ENCODE measurements around the gene RERE.
A peak's percentile ranks its signal among the peaks of the same experiment; 100 is the strongest.

Gene RERE

DNA sequence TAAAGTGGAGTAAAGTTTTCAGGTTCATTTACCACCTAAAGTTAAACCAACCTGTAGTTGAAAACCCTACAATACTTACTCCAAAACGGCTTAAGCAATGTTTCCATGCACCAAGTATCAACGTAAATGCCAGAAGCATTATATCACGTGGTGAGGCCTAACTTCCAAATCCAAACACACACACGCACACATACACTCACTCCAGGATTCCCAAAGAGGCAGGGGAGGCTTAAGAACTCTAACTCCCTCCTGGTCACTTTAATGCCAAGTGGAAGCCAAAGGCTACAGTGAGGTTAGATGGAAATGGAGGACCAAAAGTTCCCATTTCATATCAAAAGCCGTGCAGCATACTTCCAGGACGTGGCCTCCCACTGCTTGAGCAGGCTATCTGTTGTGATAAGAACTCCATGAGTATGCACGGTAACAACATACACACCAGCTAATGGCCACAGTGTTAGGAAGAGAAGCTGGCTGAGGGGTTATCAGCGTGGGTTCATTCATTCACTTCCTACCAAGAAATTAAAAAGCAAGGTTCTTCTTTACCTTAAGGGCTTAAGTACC, 275.4 kb downstream of the RERE start:
- ChIA-PET CTCF (no interaction called here), POLR2A (no interaction called here)
- H3K4me3 ChIP-seq (ENCODE audit: low read depth, low read length) = no peak overlapping the region
- H3K36me3 ChIP-seq (ENCODE audit: control insufficient read depth in 2 of 2, insufficient read depth in 1 of 2, low read length in 2 of 2) = peaks cover 0 to 13% of the 10 kb centered on the region in 2 experiments; a peak in 2 of 3 replicates
- H3K9me3 ChIP-seq (ENCODE audit: control insufficient read depth, insufficient read depth, low read depth, low read length) = no peaks in the 10 kb centered on the region
- TF ChIP-seq, protein P1, sequence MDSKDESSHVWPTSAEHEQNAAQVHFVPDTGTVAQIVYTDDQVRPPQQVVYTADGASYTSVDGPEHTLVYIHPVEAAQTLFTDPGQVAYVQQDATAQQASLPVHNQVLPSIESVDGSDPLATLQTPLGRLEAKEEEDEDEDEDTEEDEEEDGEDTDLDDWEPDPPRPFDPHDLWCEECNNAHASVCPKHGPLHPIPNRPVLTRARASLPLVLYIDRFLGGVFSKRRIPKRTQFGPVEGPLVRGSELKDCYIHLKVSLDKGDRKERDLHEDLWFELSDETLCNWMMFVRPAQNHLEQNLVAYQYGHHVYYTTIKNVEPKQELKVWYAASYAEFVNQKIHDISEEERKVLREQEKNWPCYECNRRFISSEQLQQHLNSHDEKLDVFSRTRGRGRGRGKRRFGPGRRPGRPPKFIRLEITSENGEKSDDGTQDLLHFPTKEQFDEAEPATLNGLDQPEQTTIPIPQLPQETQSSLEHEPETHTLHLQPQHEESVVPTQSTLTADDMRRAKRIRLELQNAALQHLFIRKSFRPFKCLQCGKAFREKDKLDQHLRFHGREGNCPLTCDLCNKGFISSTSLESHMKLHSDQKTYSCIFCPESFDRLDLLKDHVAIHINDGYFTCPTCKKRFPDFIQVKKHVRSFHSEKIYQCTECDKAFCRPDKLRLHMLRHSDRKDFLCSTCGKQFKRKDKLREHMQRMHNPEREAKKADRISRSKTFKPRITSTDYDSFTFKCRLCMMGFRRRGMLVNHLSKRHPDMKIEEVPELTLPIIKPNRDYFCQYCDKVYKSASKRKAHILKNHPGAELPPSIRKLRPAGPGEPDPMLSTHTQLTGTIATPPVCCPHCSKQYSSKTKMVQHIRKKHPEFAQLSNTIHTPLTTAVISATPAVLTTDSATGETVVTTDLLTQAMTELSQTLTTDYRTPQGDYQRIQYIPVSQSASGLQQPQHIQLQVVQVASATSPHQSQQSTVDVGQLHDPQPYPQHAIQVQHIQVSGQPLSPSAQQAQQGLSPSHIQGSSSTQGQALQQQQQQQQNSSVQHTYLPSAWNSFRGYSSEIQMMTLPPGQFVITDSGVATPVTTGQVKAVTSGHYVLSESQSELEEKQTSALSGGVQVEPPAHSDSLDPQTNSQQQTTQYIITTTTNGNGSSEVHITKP (tag by site-specific recombination; IDR thresholded peaks at IDR 0.05) = no peak
- TF ChIP-seq IKZF3 (tag by site-specific recombination; IDR thresholded peaks at IDR 0.05) (0 out of 2 replicates have a peak, but pooled peaks have one; percentile 15), YY2 (tag by site-specific recombination; IDR thresholded peaks at IDR 0.05) (no peak), ZNF600 (tag by site-specific recombination; IDR thresholded peaks at IDR 0.05) (peak; percentile 62), WT1 (tag by site-specific recombination; IDR thresholded peaks at IDR 0.05) (0 out of 2 replicates have a peak, but pooled peaks have one; percentile 18), ZBTB20 (tag by site-specific recombination; IDR thresholded peaks at IDR 0.05) (no peak), TRIM28 (IDR thresholded peaks at IDR 0.05; ENCODE audit: borderline replicate concordance, low read length) (0 out of 2 replicates have a peak, but pooled peaks have one; percentile 33)
- TF ChIP-seq, protein P2, sequence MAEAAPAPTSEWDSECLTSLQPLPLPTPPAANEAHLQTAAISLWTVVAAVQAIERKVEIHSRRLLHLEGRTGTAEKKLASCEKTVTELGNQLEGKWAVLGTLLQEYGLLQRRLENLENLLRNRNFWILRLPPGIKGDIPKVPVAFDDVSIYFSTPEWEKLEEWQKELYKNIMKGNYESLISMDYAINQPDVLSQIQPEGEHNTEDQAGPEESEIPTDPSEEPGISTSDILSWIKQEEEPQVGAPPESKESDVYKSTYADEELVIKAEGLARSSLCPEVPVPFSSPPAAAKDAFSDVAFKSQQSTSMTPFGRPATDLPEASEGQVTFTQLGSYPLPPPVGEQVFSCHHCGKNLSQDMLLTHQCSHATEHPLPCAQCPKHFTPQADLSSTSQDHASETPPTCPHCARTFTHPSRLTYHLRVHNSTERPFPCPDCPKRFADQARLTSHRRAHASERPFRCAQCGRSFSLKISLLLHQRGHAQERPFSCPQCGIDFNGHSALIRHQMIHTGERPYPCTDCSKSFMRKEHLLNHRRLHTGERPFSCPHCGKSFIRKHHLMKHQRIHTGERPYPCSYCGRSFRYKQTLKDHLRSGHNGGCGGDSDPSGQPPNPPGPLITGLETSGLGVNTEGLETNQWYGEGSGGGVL (tag by site-specific recombination; IDR thresholded peaks at IDR 0.05) = peak; percentile 48
- H3K4me1 ChIP-seq (ENCODE audit: control insufficient read depth, insufficient read depth, low read length) = no peaks in the 10 kb centered on the region; the same call in 1 of the 2 replicates
- no peak overlapping the region for H3K27ac ChIP-seq (ENCODE audit: extremely low read depth, low read depth, low read length)

DNA sequence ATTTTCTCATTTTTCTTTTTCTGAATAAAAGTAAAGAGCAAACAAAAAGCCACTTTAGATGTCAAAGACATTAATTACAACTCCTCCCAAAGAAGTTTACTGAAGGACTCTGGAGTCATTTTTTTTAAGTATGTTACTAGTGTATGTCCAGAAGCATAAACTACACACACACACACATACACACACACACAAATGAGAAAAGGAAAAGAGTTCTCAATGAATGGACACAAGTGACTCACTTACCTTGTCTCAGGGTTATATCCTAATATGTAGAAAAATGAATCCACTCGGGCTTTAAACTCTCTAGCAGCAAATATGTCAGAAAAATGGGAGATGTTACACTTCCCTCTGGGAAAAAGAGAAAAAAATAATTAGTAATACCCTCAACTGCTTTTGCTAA, 276.5 kb downstream of the RERE start:
- Histone ChIP-seq H3K36me3 (ENCODE audit: control insufficient read depth in 2 of 2, insufficient read depth in 1 of 2, low read length in 2 of 2) (peaks cover 0 to 13% of the 10 kb centered on the region in 2 experiments; a peak in 2 of 3 replicates), H3K9me3 (ENCODE audit: control insufficient read depth, insufficient read depth, low read depth, low read length) (no peaks in the 10 kb centered on the region), H3K4me1 (ENCODE audit: control insufficient read depth, insufficient read depth, low read length) (no peaks in the 10 kb centered on the region; the same call in 1 of the 2 replicates), H3K27ac (ENCODE audit: extremely low read depth, low read depth, low read length) (no peak overlapping the region), H3K4me3 (ENCODE audit: low read depth, low read length) (no peak overlapping the region)
- CTCF ChIA-PET = no interaction called here
- POLR2A ChIA-PET = no interaction called here
- TF ChIP-seq, protein P3, sequence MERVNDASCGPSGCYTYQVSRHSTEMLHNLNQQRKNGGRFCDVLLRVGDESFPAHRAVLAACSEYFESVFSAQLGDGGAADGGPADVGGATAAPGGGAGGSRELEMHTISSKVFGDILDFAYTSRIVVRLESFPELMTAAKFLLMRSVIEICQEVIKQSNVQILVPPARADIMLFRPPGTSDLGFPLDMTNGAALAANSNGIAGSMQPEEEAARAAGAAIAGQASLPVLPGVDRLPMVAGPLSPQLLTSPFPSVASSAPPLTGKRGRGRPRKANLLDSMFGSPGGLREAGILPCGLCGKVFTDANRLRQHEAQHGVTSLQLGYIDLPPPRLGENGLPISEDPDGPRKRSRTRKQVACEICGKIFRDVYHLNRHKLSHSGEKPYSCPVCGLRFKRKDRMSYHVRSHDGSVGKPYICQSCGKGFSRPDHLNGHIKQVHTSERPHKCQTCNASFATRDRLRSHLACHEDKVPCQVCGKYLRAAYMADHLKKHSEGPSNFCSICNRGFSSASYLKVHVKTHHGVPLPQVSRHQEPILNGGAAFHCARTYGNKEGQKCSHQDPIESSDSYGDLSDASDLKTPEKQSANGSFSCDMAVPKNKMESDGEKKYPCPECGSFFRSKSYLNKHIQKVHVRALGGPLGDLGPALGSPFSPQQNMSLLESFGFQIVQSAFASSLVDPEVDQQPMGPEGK (tag by site-specific recombination; IDR thresholded peaks at IDR 0.05) = no peak
- TF ChIP-seq ZNF501 (tag by site-specific recombination; IDR thresholded peaks at IDR 0.05) = no peak
- TF ChIP-seq IKZF3 (tag by site-specific recombination; IDR thresholded peaks at IDR 0.05) = no peak
- no peak for TF ChIP-seq ZNF248 (tag by site-specific recombination; IDR thresholded peaks at IDR 0.05)
- no peak for TF ChIP-seq SALL2 (tag by site-specific recombination; IDR thresholded peaks at IDR 0.05; ENCODE audit: borderline replicate concordance)
- TF ChIP-seq ZNF146 (tag by site-specific recombination; IDR thresholded peaks at IDR 0.05) = no peak
- no peak for TF ChIP-seq WT1 (tag by site-specific recombination; IDR thresholded peaks at IDR 0.05)
- TF ChIP-seq, protein P4, sequence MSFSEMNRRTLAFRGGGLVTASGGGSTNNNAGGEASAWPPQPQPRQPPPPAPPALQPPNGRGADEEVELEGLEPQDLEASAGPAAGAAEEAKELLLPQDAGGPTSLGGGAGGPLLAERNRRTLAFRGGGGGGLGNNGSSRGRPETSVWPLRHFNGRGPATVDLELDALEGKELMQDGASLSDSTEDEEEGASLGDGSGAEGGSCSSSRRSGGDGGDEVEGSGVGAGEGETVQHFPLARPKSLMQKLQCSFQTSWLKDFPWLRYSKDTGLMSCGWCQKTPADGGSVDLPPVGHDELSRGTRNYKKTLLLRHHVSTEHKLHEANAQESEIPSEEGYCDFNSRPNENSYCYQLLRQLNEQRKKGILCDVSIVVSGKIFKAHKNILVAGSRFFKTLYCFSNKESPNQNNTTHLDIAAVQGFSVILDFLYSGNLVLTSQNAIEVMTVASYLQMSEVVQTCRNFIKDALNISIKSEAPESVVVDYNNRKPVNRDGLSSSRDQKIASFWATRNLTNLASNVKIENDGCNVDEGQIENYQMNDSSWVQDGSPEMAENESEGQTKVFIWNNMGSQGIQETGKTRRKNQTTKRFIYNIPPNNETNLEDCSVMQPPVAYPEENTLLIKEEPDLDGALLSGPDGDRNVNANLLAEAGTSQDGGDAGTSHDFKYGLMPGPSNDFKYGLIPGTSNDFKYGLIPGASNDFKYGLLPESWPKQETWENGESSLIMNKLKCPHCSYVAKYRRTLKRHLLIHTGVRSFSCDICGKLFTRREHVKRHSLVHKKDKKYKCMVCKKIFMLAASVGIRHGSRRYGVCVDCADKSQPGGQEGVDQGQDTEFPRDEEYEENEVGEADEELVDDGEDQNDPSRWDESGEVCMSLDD (tag by site-specific recombination; IDR thresholded peaks at IDR 0.05) = no peak
- TF ChIP-seq, protein P5, sequence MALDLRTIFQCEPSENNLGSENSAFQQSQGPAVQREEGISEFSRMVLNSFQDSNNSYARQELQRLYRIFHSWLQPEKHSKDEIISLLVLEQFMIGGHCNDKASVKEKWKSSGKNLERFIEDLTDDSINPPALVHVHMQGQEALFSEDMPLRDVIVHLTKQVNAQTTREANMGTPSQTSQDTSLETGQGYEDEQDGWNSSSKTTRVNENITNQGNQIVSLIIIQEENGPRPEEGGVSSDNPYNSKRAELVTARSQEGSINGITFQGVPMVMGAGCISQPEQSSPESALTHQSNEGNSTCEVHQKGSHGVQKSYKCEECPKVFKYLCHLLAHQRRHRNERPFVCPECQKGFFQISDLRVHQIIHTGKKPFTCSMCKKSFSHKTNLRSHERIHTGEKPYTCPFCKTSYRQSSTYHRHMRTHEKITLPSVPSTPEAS (tag by site-specific recombination; IDR thresholded peaks at IDR 0.05) = peak; percentile 12; the same call in 1 of the 2 replicates

All from HEK293 (cell line).